22Rv1 (cell line): ENCODE data around the gene CHTF18.

Experiments
- H3K27ac ChIP-seq: fragments of 450-650 bp; 2 replicates; pipeline ENCODE4 v1.5.1; 2017
- ZFX ChIP-seq: fragments of 450-650 bp; IDR thresholded peaks from 2 replicates; pipeline ENCODE4 v1.6.1; 2017; ENCODE audit warnings: antibody characterized with exemption, borderline replicate concordance
- TF ChIP-seq, protein P1 (sequence below): fragments of 450-650 bp; IDR thresholded peaks from 2 replicates; pipeline ENCODE4 v1.5.1; 2017; ENCODE audit warnings: mild to moderate bottlenecking

CHTF18 gene

DNA sequence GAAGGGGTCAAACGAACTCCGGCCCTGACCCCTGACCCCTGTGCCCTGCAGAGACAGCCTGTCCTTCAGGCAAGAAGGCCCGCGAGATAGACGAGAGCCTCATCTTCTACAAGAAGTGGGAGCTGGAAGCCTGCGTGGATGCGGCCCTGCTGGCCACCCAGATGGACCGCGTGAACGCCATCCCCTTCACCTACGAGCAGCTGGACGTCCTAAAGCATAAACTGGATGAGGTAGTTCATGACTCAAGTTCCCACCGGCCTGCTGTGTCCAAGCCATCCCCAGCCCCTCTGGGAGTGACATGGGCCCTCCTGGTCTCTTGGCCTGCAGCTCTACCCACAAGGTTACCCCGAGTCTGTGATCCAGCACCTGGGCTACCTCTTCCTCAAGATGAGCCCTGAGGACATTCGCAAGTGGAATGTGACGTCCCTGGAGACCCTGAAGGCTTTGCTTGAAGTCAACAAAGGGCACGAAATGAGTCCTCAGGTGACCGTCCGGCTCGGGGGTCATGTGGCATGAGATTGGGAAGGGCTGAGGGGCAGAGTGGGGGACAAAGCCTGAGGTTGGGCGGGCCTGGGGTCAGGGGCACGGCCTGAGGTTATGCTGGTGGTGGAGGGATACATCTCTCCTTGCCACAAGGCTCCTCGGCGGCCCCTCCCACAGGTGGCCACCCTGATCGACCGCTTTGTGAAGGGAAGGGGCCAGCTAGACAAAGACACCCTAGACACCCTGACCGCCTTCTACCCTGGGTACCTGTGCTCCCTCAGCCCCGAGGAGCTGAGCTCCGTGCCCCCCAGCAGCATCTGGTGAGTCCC is 22.2 kb upstream of the CHTF18 start:
- TF ChIP-seq, protein P1, sequence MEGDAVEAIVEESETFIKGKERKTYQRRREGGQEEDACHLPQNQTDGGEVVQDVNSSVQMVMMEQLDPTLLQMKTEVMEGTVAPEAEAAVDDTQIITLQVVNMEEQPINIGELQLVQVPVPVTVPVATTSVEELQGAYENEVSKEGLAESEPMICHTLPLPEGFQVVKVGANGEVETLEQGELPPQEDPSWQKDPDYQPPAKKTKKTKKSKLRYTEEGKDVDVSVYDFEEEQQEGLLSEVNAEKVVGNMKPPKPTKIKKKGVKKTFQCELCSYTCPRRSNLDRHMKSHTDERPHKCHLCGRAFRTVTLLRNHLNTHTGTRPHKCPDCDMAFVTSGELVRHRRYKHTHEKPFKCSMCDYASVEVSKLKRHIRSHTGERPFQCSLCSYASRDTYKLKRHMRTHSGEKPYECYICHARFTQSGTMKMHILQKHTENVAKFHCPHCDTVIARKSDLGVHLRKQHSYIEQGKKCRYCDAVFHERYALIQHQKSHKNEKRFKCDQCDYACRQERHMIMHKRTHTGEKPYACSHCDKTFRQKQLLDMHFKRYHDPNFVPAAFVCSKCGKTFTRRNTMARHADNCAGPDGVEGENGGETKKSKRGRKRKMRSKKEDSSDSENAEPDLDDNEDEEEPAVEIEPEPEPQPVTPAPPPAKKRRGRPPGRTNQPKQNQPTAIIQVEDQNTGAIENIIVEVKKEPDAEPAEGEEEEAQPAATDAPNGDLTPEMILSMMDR = no peak
- no peak for TF ChIP-seq ZFX
- no peak overlapping the region for H3K27ac ChIP-seq

DNA sequence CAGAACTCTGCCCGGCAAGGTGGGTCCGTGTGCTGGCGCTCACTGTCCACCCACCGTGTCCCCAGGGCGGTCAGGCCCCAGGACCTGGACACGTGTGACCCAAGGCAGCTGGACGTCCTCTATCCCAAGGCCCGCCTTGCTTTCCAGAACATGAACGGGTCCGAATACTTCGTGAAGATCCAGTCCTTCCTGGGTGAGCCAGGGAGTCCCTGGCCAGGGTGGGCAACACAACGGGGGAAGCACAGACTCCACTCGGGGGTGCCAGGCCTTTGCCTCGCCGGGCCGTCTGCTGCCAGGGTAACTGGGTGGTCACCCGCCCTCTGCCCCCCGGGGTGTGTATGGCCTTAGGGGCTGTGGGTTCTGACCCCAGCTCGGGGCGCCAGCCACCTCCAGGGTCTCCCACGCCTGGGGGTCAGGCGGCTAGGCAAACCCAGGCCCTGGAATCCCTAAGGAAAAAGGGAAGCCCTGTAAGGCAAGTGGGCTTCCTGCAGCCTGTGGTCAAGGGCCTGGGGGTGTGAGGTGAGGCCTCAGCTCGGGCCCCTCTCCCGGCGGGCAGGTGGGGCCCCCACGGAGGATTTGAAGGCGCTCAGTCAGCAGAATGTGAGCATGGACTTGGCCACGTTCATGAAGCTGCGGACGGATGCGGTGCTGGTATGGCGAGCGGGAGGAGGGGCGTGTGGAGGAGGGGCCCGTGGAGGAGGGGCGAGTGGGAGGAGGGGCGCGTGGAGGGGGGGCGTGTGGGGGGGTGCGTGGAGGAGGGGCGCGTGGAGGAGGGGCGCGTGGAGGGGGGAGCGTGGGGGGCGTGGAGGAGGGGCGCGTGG is 21.4 kb upstream of the CHTF18 start:
- no peak for TF ChIP-seq ZFX
- TF ChIP-seq, protein P1 = no peak
- H3K27ac ChIP-seq = no peak overlapping the region

DNA sequence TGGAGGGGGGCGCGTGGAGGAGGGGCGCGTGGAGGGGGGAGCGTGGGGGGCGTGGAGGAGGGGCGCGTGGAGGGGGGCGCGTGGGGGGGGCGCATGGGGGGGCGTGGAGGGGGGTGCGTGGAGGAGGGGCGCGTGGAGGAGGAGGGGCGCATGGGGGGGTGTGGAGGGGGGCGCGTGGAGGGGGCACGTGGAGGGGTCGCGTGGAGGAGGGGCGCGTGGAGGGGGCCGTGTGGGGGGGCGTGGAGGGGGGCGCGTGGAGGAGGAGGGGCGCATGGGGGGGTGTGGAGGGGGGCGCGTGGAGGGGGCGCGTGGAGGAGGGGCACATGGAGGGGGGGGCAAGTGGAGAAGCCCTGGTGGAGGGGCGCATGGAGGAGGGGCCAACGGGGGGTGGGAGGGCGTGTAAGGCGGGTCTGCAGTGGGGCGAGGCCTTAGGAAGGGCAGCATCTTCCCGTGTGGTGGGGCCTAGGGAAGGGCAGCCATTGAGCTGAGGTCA is 20.6 kb upstream of the CHTF18 start:
- no peak overlapping the region for H3K27ac ChIP-seq
- TF ChIP-seq ZFX = no peak
- TF ChIP-seq, protein P1 = no peak

DNA sequence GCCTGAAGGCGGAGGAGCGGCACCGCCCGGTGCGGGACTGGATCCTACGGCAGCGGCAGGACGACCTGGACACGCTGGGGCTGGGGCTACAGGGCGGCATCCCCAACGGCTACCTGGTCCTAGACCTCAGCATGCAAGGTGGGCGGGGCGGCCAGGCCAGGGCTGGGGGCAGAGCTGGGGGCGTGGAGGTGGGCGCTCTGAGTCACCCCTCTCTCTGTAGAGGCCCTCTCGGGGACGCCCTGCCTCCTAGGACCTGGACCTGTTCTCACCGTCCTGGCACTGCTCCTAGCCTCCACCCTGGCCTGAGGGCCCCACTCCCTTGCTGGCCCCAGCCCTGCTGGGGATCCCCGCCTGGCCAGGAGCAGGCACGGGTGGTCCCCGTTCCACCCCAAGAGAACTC is 20.0 kb upstream of the CHTF18 start:
- H3K27ac ChIP-seq = no peak overlapping the region

DNA sequence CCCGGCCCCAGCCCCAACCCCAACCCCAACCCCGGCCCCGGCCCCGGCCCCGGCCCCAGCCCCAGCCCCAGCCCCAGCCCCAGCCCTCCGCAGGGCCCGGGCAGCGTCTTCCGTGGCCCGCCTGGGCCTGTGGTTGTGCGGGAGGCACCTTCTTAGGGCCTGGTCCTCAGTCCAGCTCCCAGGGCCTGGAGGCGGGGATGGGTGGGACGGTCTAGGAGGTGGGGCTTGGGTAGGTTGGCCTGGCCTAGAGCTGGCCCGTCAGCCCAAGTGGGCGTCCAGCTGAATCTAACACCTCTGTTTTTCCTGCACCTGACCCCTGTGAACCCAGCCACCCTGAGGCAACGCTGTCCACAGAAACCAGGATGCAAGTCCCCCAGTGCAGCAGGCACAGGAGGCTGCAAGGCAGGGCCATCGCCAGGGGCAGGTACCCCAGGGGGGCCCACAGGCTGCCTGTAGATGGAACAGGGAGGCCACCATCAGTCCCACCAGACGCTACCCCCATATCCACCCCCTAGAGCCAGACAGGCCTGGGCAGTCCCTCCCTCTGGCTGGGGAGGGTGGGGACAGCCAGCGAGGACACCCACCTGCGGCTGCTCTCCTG is 19.1 kb upstream of the CHTF18 start:
- H3K27ac ChIP-seq = no peak overlapping the region
- TF ChIP-seq, protein P1 = no peak
- TF ChIP-seq ZFX = no peak

More for the DNA sequence above, 20.0 kb upstream of the CHTF18 start:
- TF ChIP-seq ZFX = no peak
- TF ChIP-seq, protein P1 = no peak

DNA sequence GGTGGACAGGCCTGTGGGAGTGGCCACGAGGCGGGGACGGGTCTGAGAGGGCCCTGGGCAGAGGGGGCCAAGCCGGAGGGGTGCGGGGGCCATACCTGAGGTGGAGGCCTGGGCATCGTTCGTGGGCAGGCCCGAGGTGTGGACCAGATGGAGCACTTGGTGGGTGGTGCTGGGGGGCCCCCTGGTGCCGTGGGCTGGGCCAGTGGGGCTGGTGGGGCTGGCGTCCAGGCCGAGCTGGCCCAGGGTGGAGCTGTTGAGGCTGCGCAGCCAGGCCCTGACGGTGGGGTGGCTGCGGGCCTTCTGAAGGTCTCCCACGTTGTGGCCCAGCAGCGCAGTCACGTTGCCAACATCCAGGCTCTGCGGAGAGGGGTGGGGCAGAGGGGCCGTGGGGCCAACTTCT is 18.5 kb upstream of the CHTF18 start:
- no peak for TF ChIP-seq ZFX
- TF ChIP-seq, protein P1 = no peak
- H3K27ac ChIP-seq = no peak overlapping the region
